GM18511 (cell line): ENCODE results near the gene GRIFIN.

ENCODE experiments used
- ATAC-seq: cut with Tn5 transposase; IDR thresholded peaks from one replicate; pipeline ENCODE4 v1.9.1; 2021; ENCODE audit warnings: mild to moderate bottlenecking, moderate library complexity; ENCODE audit not compliant: unreplicated experiment

The GRIFIN gene

GRCh38 chr7:2499719-2500430 lies 23.7 kb upstream of the GRIFIN start:
- ATAC-seq, result no peak

- ATAC-seq, result no peak
Observed at GRCh38 chr7:2499181-2499580, 23.0 kb upstream of the GRIFIN start.

- ATAC-seq, result no peak
Observed at GRCh38 chr7:2498708-2499107, 22.5 kb upstream of the GRIFIN start.

- ATAC-seq, result no peak
Observed at GRCh38 chr7:2497500-2498336, 21.5 kb upstream of the GRIFIN start.

- no peak for ATAC-seq
Observed at GRCh38 chr7:2497065-2497464, 20.9 kb upstream of the GRIFIN start.

- ATAC-seq, result no peak
Observed at GRCh38 chr7:2496375-2496774, 20.2 kb upstream of the GRIFIN start.

GRCh38 chr7:2495418-2496299 lies 19.5 kb upstream of the GRIFIN start:
- no peak for ATAC-seq

- ATAC-seq, result no peak
Observed at GRCh38 chr7:2494191-2495130, 18.3 kb upstream of the GRIFIN start.

- no peak for ATAC-seq
Observed at GRCh38 chr7:2493205-2494164, 17.3 kb upstream of the GRIFIN start.

- no peak for ATAC-seq
Observed at GRCh38 chr7:2492038-2492437, 15.8 kb upstream of the GRIFIN start.

- no peak for ATAC-seq
Observed at GRCh38 chr7:2490181-2490651, 14.0 kb upstream of the GRIFIN start.

GRCh38 chr7:2488681-2489080 lies 12.5 kb upstream of the GRIFIN start:
- no peak for ATAC-seq

GRCh38 chr7:2488272-2488645 lies 12.1 kb upstream of the GRIFIN start:
- ATAC-seq, result no peak

- ATAC-seq, result no peak
Observed at GRCh38 chr7:2487586-2488271, 11.5 kb upstream of the GRIFIN start.

GRCh38 chr7:2484868-2485267 lies 8.7 kb upstream of the GRIFIN start:
- ATAC-seq, result no peak

- no peak for ATAC-seq
Observed at GRCh38 chr7:2483494-2483893, 7.3 kb upstream of the GRIFIN start.

GRCh38 chr7:2482725-2483451 lies 6.7 kb upstream of the GRIFIN start:
- ATAC-seq, result no peak

- ATAC-seq, result no peak
Observed at GRCh38 chr7:2481195-2481594, 5.0 kb upstream of the GRIFIN start.
